Hindlimb muscle (tissue), 1 donor: ENCODE measurements around the gene OR56A5. TPM values are rescaled to one million over a fixed set of nuclear protein-coding genes. Genes with fewer than 3 reads are reported as not detected.
"Not testable (repeated sequence)": the region's sequence is repeated elsewhere in the genome, so short reads cannot be mapped to it uniquely, and the experiment has no call there.

ENCODE experiments used
- DNase-seq: peaks from one replicate; pipeline ENCODE4 v3.0.0-alpha.2; 2013
- polyA plus RNA-seq: library from polyadenylated mRNA; unstranded; fragments of 120-200 nt; gene quantifications from one replicate; pipeline ENCODE4 v1.2.1, GENCODE V29; 2013; ENCODE audit not compliant: insufficient read length

The OR56A5 gene, protein sequence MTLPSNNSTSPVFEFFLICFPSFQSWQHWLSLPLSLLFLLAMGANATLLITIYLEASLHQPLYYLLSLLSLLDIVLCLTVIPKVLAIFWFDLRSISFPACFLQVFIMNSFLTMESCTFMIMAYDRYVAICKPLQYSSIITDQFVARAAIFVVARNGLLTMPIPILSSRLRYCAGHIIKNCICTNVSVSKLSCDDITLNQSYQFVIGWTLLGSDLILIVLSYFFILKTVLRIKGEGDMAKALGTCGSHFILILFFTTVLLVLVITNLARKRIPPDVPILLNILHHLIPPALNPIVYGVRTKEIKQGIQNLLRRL
- not detected for polyA plus RNA-seq

DNA sequence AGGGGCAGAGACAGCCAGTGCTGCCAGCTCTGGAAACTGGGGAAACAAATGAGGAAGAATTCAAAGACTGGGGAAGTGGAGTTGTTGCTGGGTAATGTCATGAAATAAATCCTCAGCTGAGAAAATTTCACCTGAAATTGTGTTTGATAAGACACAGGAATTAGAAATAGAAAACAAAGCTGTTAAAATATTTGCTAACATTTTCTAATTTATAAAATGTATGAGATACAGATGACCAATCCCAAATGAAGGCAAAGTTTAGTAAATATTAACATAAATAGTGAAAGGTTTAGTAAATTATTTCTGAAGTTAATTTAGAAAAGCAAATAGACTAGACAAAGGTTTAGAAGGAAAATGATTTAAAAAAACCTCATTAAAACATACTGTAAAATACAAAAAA, at the start of gene OR56A5:
OR56A5 (minus strand) TSS at position 101 of the 400 bp plus-strand sequence; CDS start at position 101, 0 bp downstream.
- DNase-seq: no peak

DNA sequence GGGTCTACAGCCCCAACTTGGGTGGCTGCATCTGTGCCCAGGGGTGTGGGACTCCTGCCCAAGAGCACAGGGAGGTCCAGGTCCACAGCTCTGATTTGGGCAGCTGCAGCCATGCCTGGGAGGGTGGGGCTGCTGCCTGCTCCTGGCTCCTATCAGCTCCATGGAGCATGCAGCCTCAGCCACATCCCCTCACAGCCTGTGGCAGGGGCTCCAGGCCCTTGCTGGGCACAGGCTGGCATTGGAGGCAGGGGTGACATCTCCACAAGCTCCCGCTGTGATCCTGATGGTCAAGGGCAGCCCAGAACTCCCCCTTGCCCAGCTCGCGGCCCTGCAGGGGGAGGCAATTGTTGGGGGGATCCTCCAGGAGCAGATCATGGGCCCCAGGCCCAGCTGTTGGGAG, 44.7 kb upstream of the OR56A5 start:
- DNase-seq: no peak

DNA sequence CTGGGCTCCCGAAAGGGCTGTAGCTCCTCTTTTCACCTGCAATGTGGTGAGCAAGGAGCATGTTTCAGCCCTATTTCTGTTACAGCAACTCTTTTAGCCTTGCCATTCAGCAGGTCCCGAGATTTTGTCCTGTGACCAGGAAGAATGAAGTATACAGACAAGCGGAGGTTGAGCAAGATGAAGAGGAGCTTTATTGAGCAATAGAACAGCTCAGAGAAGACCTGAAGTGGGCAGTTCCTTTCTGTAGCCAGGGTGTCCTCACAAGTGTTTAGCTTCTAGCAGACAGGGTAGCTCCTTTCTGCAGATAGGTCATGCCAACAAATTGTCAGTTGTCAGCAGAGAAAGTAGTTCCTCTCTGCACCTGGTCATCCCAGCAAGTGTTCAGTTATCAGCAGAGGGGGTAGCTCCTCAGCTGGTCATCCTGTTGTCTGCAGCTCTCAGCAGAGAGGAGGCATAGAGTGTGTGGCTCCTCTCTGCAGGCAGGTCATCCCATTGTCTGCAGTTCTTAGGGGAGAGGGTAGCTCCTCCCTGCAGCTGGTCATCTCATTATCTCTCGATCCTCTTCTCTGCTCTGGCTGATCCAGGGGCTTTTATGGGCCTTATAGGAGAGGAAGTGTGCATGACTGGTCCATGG, 43.9 kb upstream of the OR56A5 start:
- DNase-seq: no peak

DNA sequence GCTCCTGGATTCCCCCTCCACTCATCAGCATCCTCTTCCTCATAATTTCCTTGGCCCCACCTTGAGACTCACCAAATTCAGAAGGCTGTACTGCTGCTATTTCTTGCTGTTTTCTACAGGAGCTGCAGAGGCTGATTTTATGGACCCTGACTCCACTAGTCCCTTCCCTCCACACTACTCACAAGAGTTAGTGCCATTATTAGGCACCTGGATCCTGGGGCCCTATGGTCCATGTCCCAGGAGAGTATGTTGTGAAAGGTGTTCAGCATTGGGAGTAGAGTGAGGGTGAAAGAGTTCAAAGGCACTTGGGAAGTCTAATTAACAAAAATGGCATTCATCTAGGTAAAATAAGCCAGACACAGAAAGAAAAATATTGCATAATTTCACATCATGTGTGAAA, 38.6 kb upstream of the OR56A5 start, which contains the start of gene OR56A4:
OR56A4 (minus strand) TSS at position 101 of the 400 bp plus-strand sequence. CDS start 3,954 bp downstream, outside the sequence.
- DNase-seq: no peak

DNA sequence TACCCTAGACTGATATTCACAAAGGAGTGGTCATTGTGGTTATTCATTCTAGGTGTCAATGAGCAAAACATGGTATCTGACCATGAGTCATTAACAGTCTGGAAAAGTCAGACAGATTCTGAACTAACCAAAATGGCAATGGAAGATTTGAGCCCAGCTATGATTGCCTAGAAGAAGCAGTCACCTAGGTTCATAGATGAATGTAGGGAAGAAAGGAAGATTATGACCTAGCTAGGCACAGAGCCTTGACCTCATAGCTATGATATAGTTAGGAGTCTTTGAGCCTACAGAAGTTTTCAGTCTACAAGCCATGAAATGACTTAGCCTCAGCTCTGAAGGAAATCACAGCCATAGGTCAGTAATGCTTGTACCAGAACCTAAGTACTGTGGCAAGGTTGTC, 38.1 kb upstream of the OR56A5 start:
- DNase-seq: no peak

DNA sequence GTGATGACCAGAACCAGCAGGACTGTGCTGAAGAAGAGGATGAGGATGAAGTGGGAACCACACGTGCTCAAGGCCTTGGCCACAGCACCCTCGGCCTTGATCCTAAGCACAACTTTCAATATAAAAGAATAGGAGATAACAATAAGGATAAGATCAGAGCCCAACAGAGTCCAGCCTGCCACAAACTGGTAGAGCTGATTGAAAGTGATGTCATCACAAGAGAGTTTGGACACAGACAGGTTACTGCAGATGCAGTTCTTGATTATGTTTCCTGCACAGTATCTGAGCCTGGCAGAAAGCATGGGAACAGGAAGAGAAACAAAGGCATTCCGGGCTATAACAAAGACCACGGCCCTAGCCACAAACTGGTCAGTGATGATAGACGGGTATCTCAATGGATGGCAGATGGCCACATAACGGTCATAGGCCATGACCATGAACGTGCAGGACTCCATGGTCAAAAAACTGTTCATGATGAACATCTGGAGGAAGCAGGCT, 34.0 kb upstream of the OR56A5 start:
- DNase-seq: no peak

DNA sequence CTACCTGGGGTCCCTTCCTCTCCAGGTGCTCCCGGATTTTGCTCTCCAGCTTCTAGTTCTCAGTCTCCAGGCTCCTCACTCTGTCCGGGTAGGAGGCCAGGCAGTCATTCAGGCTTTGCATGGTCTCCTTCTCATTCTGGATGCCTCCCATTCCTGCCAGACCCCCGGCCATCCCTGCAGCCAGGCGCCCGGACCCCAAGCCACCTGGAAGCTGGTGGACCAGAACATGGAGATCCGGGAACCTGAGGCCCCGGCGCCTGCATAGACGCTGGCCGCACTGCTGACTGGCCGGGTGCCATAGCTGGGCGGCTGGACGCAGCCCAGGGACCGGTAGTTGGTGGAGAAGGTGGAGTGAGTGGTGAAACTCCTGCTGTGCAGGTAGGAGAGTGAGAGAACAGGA, 26.5 kb upstream of the OR56A5 start:
- DNase-seq: no peak

DNA sequence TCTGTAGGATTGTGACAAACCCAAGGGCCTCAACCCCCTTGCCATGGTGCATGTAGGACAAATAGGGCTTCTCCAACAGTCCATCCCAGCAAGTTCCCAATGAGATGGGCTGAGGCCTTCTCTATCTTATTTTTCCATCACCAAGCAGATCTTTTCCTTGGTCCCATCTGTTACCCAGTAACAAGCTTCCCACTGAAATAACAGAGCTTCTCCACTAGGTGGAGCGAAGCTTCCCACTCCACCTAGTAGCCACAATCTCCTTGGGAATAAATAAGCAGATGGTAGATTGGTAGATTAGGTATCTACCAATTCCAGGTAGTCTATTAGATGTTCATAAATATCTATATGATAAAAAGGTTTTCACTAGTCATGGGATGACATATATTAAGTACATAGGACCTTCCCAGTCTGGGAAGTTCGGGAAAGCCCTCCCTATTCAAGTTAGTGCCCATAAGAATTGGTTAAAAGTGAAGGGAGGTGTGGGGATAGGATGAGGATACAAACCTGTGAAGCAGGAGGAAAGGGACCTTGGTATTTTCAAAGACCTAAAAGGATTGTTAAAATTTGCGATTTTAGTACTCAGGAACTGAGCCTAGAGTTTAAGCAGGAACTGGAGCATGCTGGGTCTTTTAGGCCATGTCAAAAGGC, 24.4 kb upstream of the OR56A5 start:
- DNase-seq: no peak

DNA sequence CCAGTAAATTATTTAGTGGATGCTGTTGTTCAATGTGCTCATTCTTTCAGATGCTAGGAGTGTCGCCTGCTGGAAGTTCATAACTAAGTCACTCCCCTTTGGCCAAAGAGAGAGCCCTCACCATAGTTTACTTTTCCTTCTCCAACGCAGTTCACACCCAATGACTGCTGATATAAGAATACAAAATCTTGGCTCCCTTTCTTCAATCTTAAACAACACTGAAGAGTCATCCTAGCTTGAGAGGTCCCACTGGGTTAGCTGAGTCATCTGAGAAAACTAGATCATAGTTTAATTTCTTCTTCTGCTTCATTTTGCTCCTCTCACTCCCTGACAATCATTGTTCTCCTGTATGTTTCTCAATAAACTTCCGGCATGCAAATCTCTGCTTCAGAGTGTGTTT, 23.9 kb upstream of the OR56A5 start:
- no peak for DNase-seq

DNA sequence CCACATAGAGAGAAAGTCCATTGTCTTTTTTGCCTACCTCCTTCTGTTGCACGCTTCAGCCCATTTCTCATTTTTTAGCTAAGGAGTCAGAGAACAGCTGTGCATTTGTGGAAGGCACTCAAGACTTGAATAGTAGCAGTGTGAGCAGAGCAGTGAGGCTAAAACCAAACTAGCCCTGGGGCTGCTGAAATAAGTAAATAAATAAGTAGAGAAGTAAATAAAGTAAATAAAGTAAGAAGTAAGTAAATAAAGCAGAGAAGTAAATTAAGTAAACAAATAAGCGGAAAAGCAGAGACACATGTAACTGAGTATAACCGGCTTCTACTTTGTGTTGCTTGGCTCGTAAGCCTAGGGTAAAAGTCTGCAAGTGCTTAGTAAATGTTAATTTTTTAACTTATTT, 20.9 kb upstream of the OR56A5 start:
- no peak for DNase-seq

DNA sequence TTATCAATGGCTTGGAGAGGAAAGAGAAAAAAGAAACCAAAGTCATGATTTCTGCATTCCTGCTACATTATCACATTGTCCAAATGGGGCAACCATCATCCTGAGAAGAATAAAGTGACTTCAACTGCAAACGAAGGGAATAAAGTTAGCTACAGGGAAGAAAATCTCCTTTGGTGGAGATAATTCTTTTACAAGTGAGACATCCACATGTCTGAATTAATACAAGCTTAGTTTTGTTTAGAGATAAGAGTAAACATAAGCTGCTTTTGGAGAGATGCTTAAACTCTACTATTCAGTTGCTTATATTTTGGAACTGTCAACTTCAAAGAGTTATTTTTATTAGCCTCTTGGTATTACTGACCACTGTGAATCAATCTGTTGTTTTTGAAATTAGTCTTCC, 18.6 kb upstream of the OR56A5 start, which contains the start of gene OR52L1:
OR52L1 (minus strand) TSS at position 101 of the 400 bp plus-strand sequence; CDS start at position 46, 55 bp downstream.
- DNase-seq: no peak

DNA sequence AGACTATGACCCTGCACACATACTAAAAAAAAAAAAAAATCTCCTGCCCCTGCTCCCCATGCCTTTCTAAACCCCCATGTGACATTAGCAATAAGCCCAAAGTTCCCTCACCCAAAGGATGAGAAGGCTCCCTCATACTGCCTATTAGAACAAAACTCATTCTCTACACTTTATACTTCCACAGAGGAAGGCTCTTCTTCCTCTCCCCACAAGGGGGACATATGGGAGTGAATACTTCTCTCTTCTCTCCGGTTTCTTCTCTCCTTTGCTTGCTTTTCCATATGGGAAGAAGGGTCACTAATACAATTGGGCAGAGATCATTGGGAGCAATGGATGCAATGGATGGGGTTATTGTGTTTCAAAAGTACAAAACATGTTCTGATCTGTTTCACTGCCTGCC, 15.1 kb upstream of the OR56A5 start:
- no peak for DNase-seq

DNA sequence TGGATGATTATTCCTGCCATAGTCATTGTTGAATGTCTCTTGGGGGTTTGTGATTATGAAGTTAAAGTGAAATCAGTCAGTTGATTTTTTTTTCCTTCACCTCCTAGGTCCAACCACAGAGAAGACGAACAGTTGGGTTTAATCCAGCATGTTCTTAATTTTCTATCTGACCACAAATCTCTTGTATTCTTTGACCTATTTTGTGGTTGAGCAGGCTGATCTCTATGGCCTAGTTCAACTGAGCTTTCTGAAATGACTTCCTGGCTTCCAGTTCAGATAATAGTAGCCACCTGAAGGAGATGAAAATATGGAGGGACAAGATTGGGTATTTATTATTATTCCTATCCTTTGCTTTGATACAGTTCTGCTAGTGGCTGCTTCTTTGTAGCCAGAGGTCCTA, 5.2 kb upstream of the OR56A5 start:
- no peak for DNase-seq

DNA sequence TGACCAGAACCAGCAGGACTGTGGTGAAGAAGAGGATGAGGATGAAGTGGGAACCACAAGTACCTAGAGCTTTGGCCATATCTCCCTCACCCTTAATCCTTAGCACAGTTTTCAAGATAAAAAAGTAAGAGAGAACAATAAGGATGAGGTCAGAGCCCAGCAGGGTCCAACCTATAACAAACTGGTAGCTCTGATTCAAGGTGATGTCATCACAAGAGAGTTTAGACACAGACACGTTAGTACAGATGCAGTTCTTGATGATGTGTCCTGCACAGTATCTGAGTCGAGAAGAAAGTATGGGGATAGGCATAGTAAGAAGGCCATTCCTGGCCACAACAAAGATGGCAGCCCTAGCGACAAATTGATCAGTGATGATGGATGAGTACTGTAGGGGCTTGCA, 586 bp downstream of the OR56A5 start:
- no peak for DNase-seq

DNA sequence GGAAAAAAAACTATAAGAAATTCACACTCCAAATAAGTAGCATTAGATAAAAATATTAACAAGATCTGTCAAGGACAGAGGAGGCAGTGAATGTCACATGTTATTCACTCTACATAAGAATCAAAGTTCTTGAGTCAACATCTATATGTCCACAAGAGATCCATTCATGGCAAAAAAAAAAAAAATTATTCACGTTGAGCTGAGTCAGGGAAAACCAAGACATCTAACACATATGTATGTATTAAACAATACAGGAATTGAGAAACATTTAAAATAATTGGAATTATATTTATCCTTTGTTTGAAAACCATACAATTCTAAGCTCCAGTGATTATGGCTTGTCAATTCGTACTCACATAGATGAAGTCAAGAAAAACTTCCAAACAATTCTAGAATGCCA, 1.3 kb downstream of the OR56A5 start:
- no peak for DNase-seq

DNA sequence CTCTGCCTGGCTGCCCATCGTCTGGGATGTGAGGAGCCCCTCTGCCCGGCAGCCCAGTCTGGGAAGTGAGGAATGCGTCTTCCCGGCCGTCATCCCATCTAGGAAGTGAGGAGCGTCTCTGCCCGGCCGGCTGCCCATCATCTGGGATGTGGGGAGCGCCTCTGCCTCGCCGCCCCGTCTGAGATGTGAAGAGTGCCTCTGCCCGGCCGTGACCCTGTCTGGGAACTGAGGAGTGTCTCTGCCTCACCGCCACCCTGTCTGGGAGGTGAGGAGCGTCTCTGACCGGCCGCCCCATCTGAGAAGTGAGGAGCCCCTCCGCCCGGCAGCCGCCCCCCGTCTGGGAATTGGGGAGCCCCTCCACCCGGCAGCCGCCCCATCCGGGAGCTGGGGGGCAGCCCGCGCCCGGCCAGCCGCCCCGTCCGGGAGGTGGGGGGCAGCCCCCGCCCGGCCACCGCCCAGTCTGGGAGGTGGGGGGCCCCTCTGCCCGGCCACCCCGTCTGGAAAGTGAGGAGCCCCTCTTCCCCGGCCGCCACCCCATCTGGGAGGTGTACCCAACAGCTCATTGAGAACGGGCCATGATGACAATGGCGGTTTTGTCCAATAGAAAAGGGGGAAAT, 7.5 kb downstream of the OR56A5 start:
- not testable (repeated sequence) for DNase-seq

DNA sequence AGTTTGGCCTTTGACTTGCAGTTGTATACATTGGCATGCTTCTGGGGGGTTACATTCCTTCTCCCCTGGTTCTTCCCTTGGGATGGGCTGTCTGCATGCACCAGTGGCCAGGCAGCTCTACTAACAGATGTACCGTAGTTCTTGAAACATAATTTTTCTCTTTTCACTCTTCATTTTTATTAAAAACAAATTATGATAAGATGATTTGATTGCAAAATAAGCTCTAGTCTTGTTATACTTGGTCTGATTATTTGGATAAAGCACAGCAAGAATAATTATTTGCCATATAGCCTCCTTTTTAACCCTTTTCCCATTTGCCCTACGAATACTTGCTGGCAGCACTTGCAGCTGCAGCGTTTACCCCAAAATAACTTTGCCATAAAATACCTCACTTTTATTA, 12.7 kb downstream of the OR56A5 start:
- no peak for DNase-seq

DNA sequence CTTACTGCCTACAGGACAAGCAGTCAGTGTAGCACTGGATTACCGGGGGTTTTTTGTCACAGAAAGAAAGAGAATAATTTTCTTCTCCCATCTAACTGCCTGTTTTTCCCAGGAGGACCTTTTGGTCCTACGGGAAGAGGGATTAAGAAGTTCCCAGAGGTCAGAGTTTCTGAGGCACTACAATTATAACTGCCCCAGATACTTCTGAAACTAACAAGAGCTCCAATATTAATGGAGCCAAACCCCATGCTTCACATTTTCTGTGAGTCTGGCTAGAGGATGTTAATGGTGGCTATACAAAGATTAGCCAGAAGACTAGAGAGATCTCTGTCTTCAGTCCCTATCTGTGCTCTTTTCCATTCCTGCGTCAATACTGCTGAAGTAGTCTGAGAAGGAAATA, 26.3 kb downstream of the OR56A5 start, which contains the start of gene OR56A3:
OR56A3 (plus strand) TSS at position 301 of the 400 bp plus-strand sequence. CDS start 5,096 bp downstream, outside the sequence.
- DNase-seq: no peak

DNA sequence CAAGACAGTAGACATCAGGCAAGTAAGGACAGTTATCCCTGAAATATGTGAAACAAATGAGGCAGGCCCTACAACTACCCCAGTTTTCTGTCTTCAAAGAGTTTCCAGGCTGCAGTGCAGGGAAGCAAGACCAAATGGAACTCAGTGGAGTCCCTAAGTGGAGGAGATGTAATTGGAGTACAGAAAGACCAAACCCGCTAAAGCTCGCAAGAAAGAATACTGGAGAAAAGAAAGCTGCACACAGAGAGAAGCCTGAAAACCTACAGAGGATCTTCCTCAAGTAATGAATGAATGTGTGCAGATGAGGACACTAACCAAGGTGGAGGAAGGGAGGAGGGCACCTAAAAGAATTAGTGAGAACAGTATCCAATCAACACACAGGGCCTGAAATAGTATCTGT, 27.5 kb downstream of the OR56A5 start:
- DNase-seq: no peak

DNA sequence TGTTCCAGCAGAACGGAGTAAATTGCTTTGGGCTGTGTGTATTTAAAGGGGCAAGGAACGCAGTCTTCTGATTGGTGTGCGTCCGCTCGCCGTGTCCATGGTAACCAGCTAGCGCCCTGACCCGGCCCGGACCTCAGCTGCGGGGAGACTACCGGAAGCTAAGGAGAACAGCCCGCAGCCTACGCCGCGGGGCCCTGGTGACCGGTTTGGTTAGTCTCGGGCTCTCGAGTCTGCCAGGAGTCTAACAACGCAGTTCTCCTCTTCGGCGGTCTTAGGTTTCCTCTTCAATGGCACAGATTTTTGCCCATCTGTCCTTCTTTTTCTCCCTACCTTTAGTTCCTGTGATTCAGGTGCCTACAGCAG, 29.7 kb downstream of the OR56A5 start:
- no peak for DNase-seq

DNA sequence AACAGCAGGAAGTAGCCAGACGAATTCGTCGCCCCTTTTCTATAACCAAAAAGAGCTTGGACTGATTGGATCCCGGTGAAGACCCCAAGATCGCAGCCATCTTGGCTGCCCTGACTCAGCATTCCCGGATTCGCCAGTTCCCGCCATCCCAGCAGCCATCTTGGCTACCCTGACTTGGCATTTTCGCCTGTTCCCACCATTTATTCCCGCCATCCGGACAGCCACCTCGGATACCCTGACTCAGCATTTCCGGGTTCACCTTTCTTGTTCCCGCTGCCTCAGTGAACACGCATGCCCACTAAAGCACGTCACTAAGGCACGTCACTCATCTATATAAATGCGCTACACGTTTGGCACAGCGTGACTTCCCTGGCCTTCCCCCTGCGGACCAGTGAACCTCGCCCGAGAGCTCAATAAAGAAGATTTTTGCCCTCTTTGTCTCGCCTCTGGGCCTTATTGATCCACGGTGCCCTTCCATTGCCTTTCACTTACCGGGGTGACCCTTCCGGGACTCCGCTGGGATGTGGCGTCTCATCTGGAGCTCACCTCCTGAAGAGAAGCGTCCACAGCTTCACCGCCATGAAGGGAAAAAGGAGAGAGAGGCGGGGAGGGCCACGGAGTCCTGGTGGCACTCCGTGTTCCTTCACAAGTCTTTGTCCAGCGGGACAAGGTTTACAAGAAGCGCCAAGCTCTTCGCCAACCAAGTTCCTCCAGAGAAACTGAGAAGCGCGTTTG, 30.3 kb downstream of the OR56A5 start:
- no peak for DNase-seq

DNA sequence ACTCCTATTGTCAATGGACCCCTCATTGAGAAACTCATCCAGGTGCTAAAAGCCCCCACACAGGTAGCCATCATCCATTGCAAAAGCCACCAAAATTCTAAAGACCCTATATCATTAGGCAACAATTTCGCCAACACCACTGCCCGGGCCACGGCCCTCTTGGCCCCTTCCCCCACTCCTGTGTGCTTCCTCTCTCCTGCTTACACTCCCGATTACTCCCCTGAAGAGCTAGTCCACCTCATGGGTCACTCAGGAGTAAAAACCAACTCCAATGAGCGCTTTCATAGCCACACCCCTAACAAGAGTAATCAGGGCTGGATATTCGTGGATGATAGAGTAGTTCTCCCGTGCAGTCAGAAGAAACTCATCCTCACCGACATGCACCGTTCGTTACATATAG, 35.2 kb downstream of the OR56A5 start:
- no peak for DNase-seq
